K562 (cell line): ENCODE results near the gene TDRD10. TPM values are rescaled to one million over a fixed set of nuclear protein-coding genes. Genes with fewer than 3 reads are reported as not detected.

Experiments
- ATAC-seq: fragments of 200-7000 bp; cut with Tn5 transposase; 3 replicates; pipeline ENCODE4 v1.9.1; 2020; ENCODE audit warnings: moderate library complexity
- BruUV-seq: library from RNA; stranded (reverse); fragments of 400-500 nt; replicated peaks from 2 replicates; lab custom pipeline; 2021; lab: Mats Ljungman, UMichigan
- CTCF ChIA-PET: fragments of 300-600 bp; formaldehyde crosslinking; extraction: SDS; loops from one replicate; lab custom pipeline; 2021; ENCODE audit warnings: low intra/inter-chr PET ratio; lab: Yijun Ruan, JAX
- POLR2A ChIA-PET: fragments of 300-600, 350-650 bp; sonication (Branson Sonifier 250); formaldehyde crosslinking; extraction: SDS; loops from one replicate; lab custom pipeline; 2021; ENCODE audit warnings: antibody characterized with exemption, inconsistent platforms; lab: Yijun Ruan, JAX
- DNase-seq, 4 experiments: peaks; one replicate each; pipeline versions ENCODE4 v3.0.0 to v3.0.0-alpha.2; 2011 to 2018; ENCODE audit warnings: low spot score in 3 of 4, mixed read lengths in 3 of 4; ENCODE audit errors: extremely low read depth in 1 of 4
- FAIRE-seq: peaks from 2 replicates; lab custom pipeline; 2011; peaks lifted over from hg19 to GRCh38; lab: Jason Lieb, UNC
- H2AFZ ChIP-seq: 2 replicates; pipeline ENCODE4 v1.6.0; 2011; ENCODE audit warnings: low read depth, low read length, control low read depth, inconsistent platforms
- H3K27ac ChIP-seq: fragments of 200-600 bp; 3 replicates; pipeline ENCODE4 v1.8.0; 2011; ENCODE audit warnings: low read depth, mild to moderate bottlenecking, control low read depth, inconsistent platforms, low read length, moderate library complexity, mixed read lengths; ENCODE audit errors: extremely low read depth
- H3K27me3 ChIP-seq, 2 experiments: fragments of 300-600 bp in 1 of 2; 2 replicates in 1 of 2; 3 replicates in 1 of 2; pipeline versions ENCODE4 v1.6.0 to v1.8.0; 2011; ENCODE audit warnings: inconsistent platforms in 2 of 2, low read length in 2 of 2, mild to moderate bottlenecking in 1 of 2, mixed read lengths in 1 of 2, moderate library complexity in 1 of 2; ENCODE audit not compliant: control insufficient read depth in 2 of 2, insufficient read depth in 2 of 2
- H3K36me3 ChIP-seq: fragments of 300-600 bp; 3 replicates; pipeline ENCODE4 v1.8.0; 2011; ENCODE audit warnings: mild to moderate bottlenecking, low read length, inconsistent platforms; ENCODE audit not compliant: control insufficient read depth, insufficient read depth
- H3K4me1 ChIP-seq, 2 experiments: fragments of 200-600 bp in 1 of 2; replicated peaks in 1 of 2; 2 replicates in 1 of 2; 3 replicates in 1 of 2; pipeline versions ENCODE4 v1.5.1 to v1.8.0; 2011; ENCODE audit warnings: inconsistent platforms in 2 of 2, low read length in 2 of 2, mild to moderate bottlenecking in 1 of 2, mixed read lengths in 1 of 2, moderate library complexity in 1 of 2; ENCODE audit not compliant: control insufficient read depth in 2 of 2, insufficient read depth in 2 of 2
- H3K4me2 ChIP-seq: 2 replicates; pipeline ENCODE4 v1.6.1; 2011; ENCODE audit warnings: low read length, control low read depth, inconsistent platforms, mixed read lengths; ENCODE audit not compliant: insufficient read depth
- H3K4me3 ChIP-seq: fragments of 200-600 bp; sonication (generic), shearing (Covaris generic); 2 replicates; pipeline ENCODE4 v1.5.1; 2016; ENCODE audit warnings: control low read depth, inconsistent platforms
- H3K79me2 ChIP-seq: fragments of 200-600 bp; 3 replicates; pipeline ENCODE4 v1.8.0; 2011; ENCODE audit warnings: low read length, inconsistent platforms; ENCODE audit not compliant: control insufficient read depth, insufficient read depth
- H3K9ac ChIP-seq, 2 experiments: 2 replicates each; pipeline versions ENCODE4 v1.6.0 to v1.6.1; 2011; ENCODE audit warnings: low read depth in 2 of 2, low read length in 2 of 2, control low read depth in 1 of 2, inconsistent platforms in 1 of 2, mild to moderate bottlenecking in 1 of 2, mixed read lengths in 1 of 2; ENCODE audit not compliant: insufficient read depth in 1 of 2
- H3K9me1 ChIP-seq: one replicate; pipeline ENCODE4 v1.6.0; 2011; ENCODE audit warnings: inconsistent platforms, mild to moderate bottlenecking, low read length, moderate library complexity; ENCODE audit not compliant: control insufficient read depth, insufficient read depth
- H3K9me3 ChIP-seq: replicated peaks from 2 replicates; pipeline ENCODE4 v1.5.1; 2011; ENCODE audit warnings: low read depth, low read length, inconsistent platforms; ENCODE audit not compliant: control insufficient read depth, insufficient read depth
- H4K20me1 ChIP-seq: replicated peaks from 2 replicates; pipeline ENCODE4 v1.6.1; 2011; ENCODE audit warnings: low read length, inconsistent platforms, mixed read lengths; ENCODE audit not compliant: control insufficient read depth, insufficient read depth
- HDAC6 ChIP-seq: IDR thresholded peaks from 2 replicates; pipeline ENCODE4 v1.6.1; 2012; ENCODE audit warnings: low read depth, mild to moderate bottlenecking, control low read depth, inconsistent platforms, low read length, moderate library complexity
- MED1 ChIP-seq: sonication (generic); formaldehyde crosslinking; IDR thresholded peaks from 2 replicates; pipeline ENCODE4 v1.8.1; 2023; ENCODE audit warnings: missing genetic modification reagents, borderline replicate concordance
- ZNF778 ChIP-seq: fragments of 450-650 bp; formaldehyde crosslinking; IDR thresholded peaks from 2 replicates; pipeline ENCODE4 v1.4.0; 2020; ENCODE audit warnings: mild to moderate bottlenecking, moderate library complexity
- in situ Hi-C: fragments of 300-500 bp; cut with MboI; formaldehyde crosslinking; loops from 4 replicates; pipeline ENCODE4 v1.15.0; 2018; ENCODE audit warnings: inconsistent platforms, mixed read lengths
- intact Hi-C: fragments of 100-400 bp; cut with micrococcal nuclease; formaldehyde crosslinking; loops from 2 replicates; pipeline ENCODE4 v1.14.2; 2022
- polyA plus RNA-seq, 8 experiments: library from polyadenylated mRNA; depleted of rRNA in 4 of 8; stranded (reverse) in 5 of 8; unstranded in 3 of 8; fragments of >200 nt; fragmentation: Nextera tagmentation in 2 of 8; fragmentation: Illumina TruSeq in 1 of 8; extraction: Ambion mirVana in 2 of 8; extraction: Trizol in 1 of 8; gene quantifications; 2 replicates each; pipeline versions ENCODE4 v1.2.1 to v1.2.3, GENCODE V29; 2011 to 2014; ENCODE audit warnings: inconsistent platforms in 1 of 8, missing spikeins in 1 of 8
- total RNA-seq, 7 experiments: library from RNA; depleted of rRNA in 6 of 7; stranded (reverse); fragments of >200 nt in 6 of 7; fragmentation: Illumina TruSeq in 2 of 7; extraction: Trizol in 2 of 7; gene quantifications; 2 replicates each; pipeline versions ENCODE4 v1.2.1 to v1.2.3, GENCODE V29; 2011 to 2021; ENCODE audit warnings: low replicate concordance in 1 of 7
- TF ChIP-seq, protein P1 (sequence below): fragments of 450-650 bp; formaldehyde crosslinking; IDR thresholded peaks from 2 replicates; pipeline ENCODE4 v1.4.0; 2022; ENCODE audit warnings: missing genetic modification characterization
- TF ChIP-seq, protein P2 (sequence below): sonication (generic); formaldehyde crosslinking; IDR thresholded peaks from 2 replicates; pipeline ENCODE4 v1.8.0; 2022; ENCODE audit warnings: mild to moderate bottlenecking, low read depth, missing genetic modification reagents

TDRD10 gene
- total and polyA plus RNA-seq, 9 of the 15 experiments (the other 6 are each of a cell fraction or from before 2014, with no cell fraction given): not detected

DNA sequence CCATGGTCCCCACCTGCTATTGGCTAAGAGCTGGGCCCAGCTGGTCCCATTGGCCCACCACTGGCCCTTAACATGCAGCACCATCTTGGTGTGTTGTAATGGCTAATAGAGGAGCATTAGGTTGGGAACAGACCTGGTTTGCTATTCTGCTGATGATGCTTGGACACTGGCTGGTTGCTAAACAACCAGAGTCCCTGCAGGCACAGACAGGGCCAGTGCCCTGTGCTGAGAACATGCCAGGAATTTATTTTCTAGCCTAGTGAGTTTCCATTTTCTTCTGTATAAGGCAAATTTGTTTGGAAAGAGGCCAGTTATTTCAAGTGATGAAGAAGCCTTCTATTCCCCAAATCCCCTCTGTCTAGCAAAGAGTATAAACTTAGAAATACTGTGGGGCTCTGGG is 42.9 kb upstream of the TDRD10 start:
- intact Hi-C loops (no loop called here), in situ Hi-C loops (no loop called here)
- ATAC-seq: no peak
- no peaks in the 10 kb centered on the region for H3K79me2 ChIP-seq
- ChIA-PET CTCF (no interaction called here), POLR2A (interaction anchor here (0.6 kb wide), 1 partner anchor 56 kb away, joined by 3 read pairs; no protein-coding TSS in a partner anchor)
- no peaks in the 10 kb centered on the region for H4K20me1 ChIP-seq
- no peak overlapping the region for H3K9ac ChIP-seq
- no peak overlapping the region for H3K27ac ChIP-seq
- H3K4me2 ChIP-seq: no peak overlapping the region
- no peaks in the 10 kb centered on the region for H3K36me3 ChIP-seq
- TF ChIP-seq ZNF778 (CRISPR knock-in tag) (no peak), MED1 (CRISPR knock-in tag) (no peak), HDAC6 (no peak)
- TF ChIP-seq, protein P1, sequence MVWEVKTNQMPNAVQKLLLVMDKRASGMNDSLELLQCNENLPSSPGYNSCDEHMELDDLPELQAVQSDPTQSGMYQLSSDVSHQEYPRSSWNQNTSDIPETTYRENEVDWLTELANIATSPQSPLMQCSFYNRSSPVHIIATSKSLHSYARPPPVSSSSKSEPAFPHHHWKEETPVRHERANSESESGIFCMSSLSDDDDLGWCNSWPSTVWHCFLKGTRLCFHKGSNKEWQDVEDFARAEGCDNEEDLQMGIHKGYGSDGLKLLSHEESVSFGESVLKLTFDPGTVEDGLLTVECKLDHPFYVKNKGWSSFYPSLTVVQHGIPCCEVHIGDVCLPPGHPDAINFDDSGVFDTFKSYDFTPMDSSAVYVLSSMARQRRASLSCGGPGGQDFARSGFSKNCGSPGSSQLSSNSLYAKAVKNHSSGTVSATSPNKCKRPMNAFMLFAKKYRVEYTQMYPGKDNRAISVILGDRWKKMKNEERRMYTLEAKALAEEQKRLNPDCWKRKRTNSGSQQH: no peak
- TF ChIP-seq, protein P2, sequence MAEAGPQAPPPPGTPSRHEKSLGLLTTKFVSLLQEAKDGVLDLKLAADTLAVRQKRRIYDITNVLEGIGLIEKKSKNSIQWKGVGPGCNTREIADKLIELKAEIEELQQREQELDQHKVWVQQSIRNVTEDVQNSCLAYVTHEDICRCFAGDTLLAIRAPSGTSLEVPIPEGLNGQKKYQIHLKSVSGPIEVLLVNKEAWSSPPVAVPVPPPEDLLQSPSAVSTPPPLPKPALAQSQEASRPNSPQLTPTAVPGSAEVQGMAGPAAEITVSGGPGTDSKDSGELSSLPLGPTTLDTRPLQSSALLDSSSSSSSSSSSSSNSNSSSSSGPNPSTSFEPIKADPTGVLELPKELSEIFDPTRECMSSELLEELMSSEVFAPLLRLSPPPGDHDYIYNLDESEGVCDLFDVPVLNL (CRISPR knock-in tag): no peak
- no TSS peak for BruUV-seq
- peaks cover 0 to 19% of the 10 kb centered on the region in 2 experiments; a peak in 3 of 5 replicates for H3K4me1 ChIP-seq
- H3K9me3 ChIP-seq: no peaks in the 10 kb centered on the region
- no peak for FAIRE-seq
- no peak overlapping the region for H2AFZ ChIP-seq
- H3K9me1 ChIP-seq: no peaks in the 10 kb centered on the region
- H3K4me3 ChIP-seq: no peak overlapping the region
- no peak for DNase-seq
- peaks cover 0 to 11% of the 10 kb centered on the region in 2 experiments; a peak in 2 of 5 replicates for H3K27me3 ChIP-seq
